A549 (cell line): ENCODE measurements around the gene MRPL4. TPM values are rescaled to one million over a fixed set of nuclear protein-coding genes. Genes with fewer than 3 reads are reported as not detected.

Source experiments
- ATAC-seq, 2 experiments: fragments of 200-7000 bp in 1 of 2; fragments of >200 bp in 1 of 2; cut with Nextera tagmentation in 1 of 2; cut with Tn5 transposase in 1 of 2; 3 replicates each; pipeline versions ENCODE4 v1.8.0 to v1.9.1; 2018 to 2020; ENCODE audit warnings: mild to moderate bottlenecking in 1 of 2, moderate library complexity in 1 of 2
- CTCF ChIA-PET: fragments of 300-600 bp; sonication (Branson Sonifier 250); formaldehyde crosslinking; extraction: SDS; loops from one replicate; lab custom pipeline; 2021; ENCODE audit warnings: antibody characterized with exemption, inconsistent platforms; lab: Yijun Ruan, JAX
- POLR2A ChIA-PET: fragments of 350-600 bp; formaldehyde crosslinking; extraction: SDS; loops from one replicate; lab custom pipeline; 2021; ENCODE audit warnings: antibody characterized with exemption, inconsistent platforms; lab: Yijun Ruan, JAX
- DNase-seq, 2 experiments: peaks; one replicate each; pipeline versions ENCODE4 v3.0.0 to v3.0.0-alpha.2; 2011 to 2016; ENCODE audit warnings: low read depth in 1 of 2, low spot score in 1 of 2
- FAIRE-seq: peaks from 2 replicates; lab custom pipeline; 2011; peaks lifted over from hg19 to GRCh38; lab: Jason Lieb, UNC
- H3K27ac ChIP-seq, 2 experiments: fragments of >200 bp; sonication (Bioruptor Twin); formaldehyde crosslinking; 3 replicates each; pipeline ENCODE4 v1.5.1; 2016 to 2017
- H3K4me1 ChIP-seq: fragments of >200 bp; sonication (Bioruptor Twin); formaldehyde crosslinking; 3 replicates; pipeline ENCODE4 v1.6.1; 2016
- H3K4me2 ChIP-seq: fragments of >200 bp; sonication (Bioruptor Twin); formaldehyde crosslinking; 3 replicates; pipeline ENCODE4 v1.6.1; 2016
- H3K4me3 ChIP-seq: fragments of >200 bp; sonication (Bioruptor Twin); formaldehyde crosslinking; 3 replicates; pipeline ENCODE4 v1.5.1; 2016
- H3K9me3 ChIP-seq: fragments of >200 bp; sonication (Bioruptor Twin); formaldehyde crosslinking; 3 replicates; pipeline ENCODE4 v1.6.1; 2016
- CBX2 ChIP-seq: fragments of 200-600 bp; sonication (generic); IDR thresholded peaks from 2 replicates; pipeline ENCODE4 v1.6.1; 2016; ENCODE audit warnings: low read depth, mild to moderate bottlenecking, borderline replicate concordance
- CEBPB ChIP-seq, 2 experiments: fragments of >200 bp in 1 of 2; sonication (Bioruptor Twin) in 1 of 2; formaldehyde crosslinking in 1 of 2; IDR thresholded peaks; 2 replicates each; pipeline ENCODE4 v1.6.1; 2012 to 2016
- CHD4 ChIP-seq: fragments of 200-600 bp; sonication (generic); IDR thresholded peaks from 2 replicates; pipeline ENCODE4 v1.6.1; 2016; ENCODE audit warnings: antibody characterized with exemption, mild to moderate bottlenecking, borderline replicate concordance
- EHMT2 ChIP-seq: fragments of 200-600 bp; sonication (generic); IDR thresholded peaks from 2 replicates; pipeline ENCODE4 v1.6.1; 2016; ENCODE audit warnings: antibody characterized with exemption, low read depth, mild to moderate bottlenecking, moderate library complexity
- ESRRA ChIP-seq: fragments of 150-350 bp; IDR thresholded peaks from 2 replicates; pipeline ENCODE4 v1.6.1; 2014; ENCODE audit warnings: mild to moderate bottlenecking, low read length, borderline replicate concordance
- HDAC2 ChIP-seq: fragments of 200-600 bp; sonication (generic); IDR thresholded peaks from 2 replicates; pipeline ENCODE4 v1.6.1; 2016
- HEYL ChIP-seq: fragments of 250-450 bp; sonication (Bioruptor Pico); IDR thresholded peaks from 2 replicates; pipeline ENCODE4 v1.8.0; 2021; ENCODE audit warnings: mild to moderate bottlenecking, moderate library complexity
- HOXB13 ChIP-seq: fragments of 250-450 bp; sonication (Bioruptor Pico); IDR thresholded peaks from 2 replicates; pipeline ENCODE4 v1.5.0; 2020; ENCODE audit warnings: low read depth, mild to moderate bottlenecking, moderate library complexity
- HOXB5 ChIP-seq: fragments of 250-450 bp; sonication (Bioruptor Pico); IDR thresholded peaks from 2 replicates; pipeline ENCODE4 v1.5.0; 2020; ENCODE audit warnings: mild to moderate bottlenecking, moderate library complexity
- KDM1A ChIP-seq: fragments of 200-600 bp; sonication (generic); IDR thresholded peaks from 2 replicates; pipeline ENCODE4 v1.6.1; 2016; ENCODE audit warnings: low read depth, mild to moderate bottlenecking
- KDM5A ChIP-seq: fragments of 200-600 bp; sonication (generic); IDR thresholded peaks from 2 replicates; pipeline ENCODE4 v1.6.1; 2016; ENCODE audit warnings: antibody characterized with exemption, mild to moderate bottlenecking
- MAFK ChIP-seq: fragments of 450-650 bp; IDR thresholded peaks from 2 replicates; pipeline ENCODE4 v1.6.1; 2014; ENCODE audit not compliant: partially characterized antibody
- NPAS2 ChIP-seq: fragments of 250-450 bp; sonication (Bioruptor Pico); IDR thresholded peaks from 2 replicates; pipeline ENCODE4 v1.8.0; 2022; ENCODE audit warnings: mild to moderate bottlenecking, moderate library complexity, borderline replicate concordance
- NR3C1 ChIP-seq: fragments of >200 bp; sonication (Bioruptor Twin); formaldehyde crosslinking; IDR thresholded peaks from 3 replicates; pipeline ENCODE4 v1.6.1; 2017
- RAD21 ChIP-seq, 2 experiments: fragments of >200 bp in 1 of 2; sonication (Bioruptor Twin) in 1 of 2; formaldehyde crosslinking in 1 of 2; IDR thresholded peaks in 1 of 2; conservative IDR thresholded peaks in 1 of 2; 2 replicates in 1 of 2; 3 replicates in 1 of 2; pipeline ENCODE4 v1.6.1; 2012 to 2018; ENCODE audit warnings: inconsistent platforms in 1 of 2
- RNF2 ChIP-seq: fragments of 200-600 bp; sonication (generic); IDR thresholded peaks from 2 replicates; pipeline ENCODE4 v1.6.1; 2016; ENCODE audit warnings: low read depth, mild to moderate bottlenecking, antibody characterized with exemption, moderate library complexity, borderline replicate concordance
- TP53 ChIP-seq: fragments of 250-450 bp; sonication (Bioruptor Pico); IDR thresholded peaks from 2 replicates; pipeline ENCODE4 v1.5.0; 2021; ENCODE audit warnings: mild to moderate bottlenecking, moderate library complexity
- ZNF302 ChIP-seq: fragments of 250-450 bp; sonication (Bioruptor Pico); IDR thresholded peaks from 2 replicates; pipeline ENCODE4 v1.9.0; 2021; ENCODE audit warnings: inconsistent platforms, mild to moderate bottlenecking, moderate library complexity
- WGBS: methylation state at CpG from one replicate; pipeline ENCODE4 v1.1.6; 2017; ENCODE audit errors: missing lambda C conversion rate; 5-methylcytosine and 5-hydroxymethylcytosine counted together
- polyA plus RNA-seq, 4 experiments: library from polyadenylated mRNA; depleted of rRNA in 3 of 4; stranded (reverse); fragments of >200 nt; fragmentation: RNase III in 1 of 4; extraction: RNeasy Plus Mini Kit Qiagen cat#74134 plus additional on column Dnase treatment in 1 of 4; gene quantifications; 2 replicates in 3 of 4; 3 replicates in 1 of 4; pipeline ENCODE4 v1.2.3, GENCODE V29; 2011 to 2017
- TF ChIP-seq, protein P1 (sequence below): fragments of 450-650 bp; IDR thresholded peaks from 2 replicates; pipeline ENCODE4 v1.6.1; 2014; ENCODE audit warnings: antibody characterized with exemption
- TF ChIP-seq, protein P2 (sequence below): fragments of 250-450 bp; sonication (Bioruptor Pico); IDR thresholded peaks from 2 replicates; pipeline ENCODE4 v1.5.0; 2020; ENCODE audit warnings: low read depth, mild to moderate bottlenecking, moderate library complexity
- TF ChIP-seq, protein P3 (sequence below): IDR thresholded peaks from 2 replicates; pipeline ENCODE4 v1.6.1; 2012

MRPL4 gene
- polyA plus RNA-seq, 2 of the 4 experiments (the other 2 are of a cell fraction) = 26.4 to 52.2 TPM

DNA sequence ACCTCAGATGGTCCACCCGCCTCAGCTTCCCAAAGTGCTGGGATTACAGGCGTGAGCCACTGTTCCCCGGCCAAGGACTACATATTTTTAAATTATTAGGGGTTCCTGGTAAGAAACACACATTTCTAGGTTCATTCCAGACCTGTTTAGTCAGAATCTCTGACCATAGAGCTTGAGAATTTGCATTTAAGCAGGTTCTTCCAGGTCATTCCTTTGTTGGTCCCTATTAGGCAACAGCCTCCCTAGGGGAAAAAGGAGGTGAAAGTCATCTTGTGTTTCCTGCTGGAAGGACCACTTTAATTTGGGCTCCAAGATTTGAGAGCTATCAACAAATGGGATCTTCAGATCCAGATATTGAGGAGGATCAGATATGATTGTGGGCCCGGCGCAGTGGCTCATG lies 37.2 kb upstream of the MRPL4 start:
- POLR2A ChIA-PET = no interaction called here
- ATAC-seq = no peak
- Histone ChIP-seq H3K4me1 (0 out of 3 replicates have a peak, but pooled peaks cover 2% of the 10 kb centered on the region), H3K27ac (no peak overlapping the region), H3K9me3 (no peaks in the 10 kb centered on the region), H3K4me3 (no peak overlapping the region), H3K4me2 (no peak overlapping the region)
- DNase-seq = no peak
- CTCF ChIA-PET = interaction anchor here (1.5 kb wide), 1 partner anchor 14 kb away, joined by 4 read pairs; no protein-coding TSS in a partner anchor
- TF ChIP-seq RNF2 (no peak), CEBPB (IDR thresholded peaks at IDR 0.05) (no peak), CBX2 (no peak), HDAC2 (no peak), EHMT2 (no peak)
- TF ChIP-seq, protein P1, sequence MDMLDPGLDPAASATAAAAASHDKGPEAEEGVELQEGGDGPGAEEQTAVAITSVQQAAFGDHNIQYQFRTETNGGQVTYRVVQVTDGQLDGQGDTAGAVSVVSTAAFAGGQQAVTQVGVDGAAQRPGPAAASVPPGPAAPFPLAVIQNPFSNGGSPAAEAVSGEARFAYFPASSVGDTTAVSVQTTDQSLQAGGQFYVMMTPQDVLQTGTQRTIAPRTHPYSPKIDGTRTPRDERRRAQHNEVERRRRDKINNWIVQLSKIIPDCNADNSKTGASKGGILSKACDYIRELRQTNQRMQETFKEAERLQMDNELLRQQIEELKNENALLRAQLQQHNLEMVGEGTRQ = no peak
- TF ChIP-seq, protein P2, sequence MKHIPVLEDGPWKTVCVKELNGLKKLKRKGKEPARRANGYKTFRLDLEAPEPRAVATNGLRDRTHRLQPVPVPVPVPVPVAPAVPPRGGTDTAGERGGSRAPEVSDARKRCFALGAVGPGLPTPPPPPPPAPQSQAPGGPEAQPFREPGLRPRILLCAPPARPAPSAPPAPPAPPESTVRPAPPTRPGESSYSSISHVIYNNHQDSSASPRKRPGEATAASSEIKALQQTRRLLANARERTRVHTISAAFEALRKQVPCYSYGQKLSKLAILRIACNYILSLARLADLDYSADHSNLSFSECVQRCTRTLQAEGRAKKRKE (CRISPR knock-in tag) = no peak
- no peak for FAIRE-seq
- 79% methylated on average over 5 of the region's 5 CpGs for WGBS

GRCh38 chr19:10217085-10217484 lies 34.9 kb upstream of the MRPL4 start:
- Histone ChIP-seq H3K4me1 (0 out of 3 replicates have a peak, but pooled peaks cover 4% of the 10 kb centered on the region), H3K4me2 (no peak overlapping the region), H3K27ac (no peak overlapping the region), H3K4me3 (no peak overlapping the region), H3K9me3 (no peaks in the 10 kb centered on the region)
- ATAC-seq (peak; percentile 34 to 36; a peak in 1 of 6 replicates), FAIRE-seq (no peak), DNase-seq (peak in 1 of 2 experiments; percentile 17)
- POLR2A ChIA-PET = no interaction called here
- CTCF ChIA-PET = no interaction called here
- WGBS = 62% methylated on average over 9 of the region's 9 CpGs
- no peak for TF ChIP-seq HEYL (CRISPR knock-in tag)
- TF ChIP-seq ZNF302 (CRISPR knock-in tag) = no peak
- no peak for TF ChIP-seq MAFK
- no peak for TF ChIP-seq NR3C1
- no peak for TF ChIP-seq NPAS2 (CRISPR knock-in tag)
- TF ChIP-seq, protein P3, sequence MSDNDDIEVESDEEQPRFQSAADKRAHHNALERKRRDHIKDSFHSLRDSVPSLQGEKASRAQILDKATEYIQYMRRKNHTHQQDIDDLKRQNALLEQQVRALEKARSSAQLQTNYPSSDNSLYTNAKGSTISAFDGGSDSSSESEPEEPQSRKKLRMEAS = no peak
- TF ChIP-seq KDM1A = no peak
- TF ChIP-seq KDM5A = no peak
- no peak for TF ChIP-seq HOXB5 (CRISPR knock-in tag)
- TF ChIP-seq TP53 (CRISPR knock-in tag) = no peak
- TF ChIP-seq CHD4 = no peak
- TF ChIP-seq, all 56 proteins: peak for 0

- ChIA-PET POLR2A (no interaction called here), CTCF (interaction anchor here (0.6 to 0.9 kb wide), 3 partner anchors 19 to 910 kb away, joined by 3 read pairs; no protein-coding TSS in a partner anchor)
- peak in 1 of 2 experiments; percentile 61 for DNase-seq
- no peak for FAIRE-seq
- Histone ChIP-seq H3K4me1 (0 out of 3 replicates have a peak, but pooled peaks cover 4% of the 10 kb centered on the region), H3K9me3 (no peaks in the 10 kb centered on the region), H3K4me2 (no peak overlapping the region), H3K27ac (no peak overlapping the region; a peak in 1 of 6 replicates), H3K4me3 (no peak overlapping the region)
- peak; percentile 74 to 89; a peak in 4 of 6 replicates for ATAC-seq
- no peak for TF ChIP-seq NR3C1
- TF ChIP-seq ESRRA = no peak
- no peak for TF ChIP-seq HOXB13 (CRISPR knock-in tag)
- TF ChIP-seq KDM1A = no peak
- peak in 1 of 2 experiments; percentile 22; a peak in 1 of 5 replicates for TF ChIP-seq RAD21 (conservative IDR thresholded peaks at IDR 0.05 in 1 of 2, IDR thresholded peaks at IDR 0.05 in 1 of 2)
- 0% methylated on average over 1 of the region's 3 CpGs for WGBS
Observed at GRCh38 chr19:10219678-10220077, 32.3 kb upstream of the MRPL4 start.
